ENCODE measurements around the gene ZBTB34.
"Not testable (repeated sequence)": the region's sequence is repeated elsewhere in the genome, so short reads cannot be mapped to it uniquely, and the experiment has no call there.

ZBTB34 gene

DNA sequence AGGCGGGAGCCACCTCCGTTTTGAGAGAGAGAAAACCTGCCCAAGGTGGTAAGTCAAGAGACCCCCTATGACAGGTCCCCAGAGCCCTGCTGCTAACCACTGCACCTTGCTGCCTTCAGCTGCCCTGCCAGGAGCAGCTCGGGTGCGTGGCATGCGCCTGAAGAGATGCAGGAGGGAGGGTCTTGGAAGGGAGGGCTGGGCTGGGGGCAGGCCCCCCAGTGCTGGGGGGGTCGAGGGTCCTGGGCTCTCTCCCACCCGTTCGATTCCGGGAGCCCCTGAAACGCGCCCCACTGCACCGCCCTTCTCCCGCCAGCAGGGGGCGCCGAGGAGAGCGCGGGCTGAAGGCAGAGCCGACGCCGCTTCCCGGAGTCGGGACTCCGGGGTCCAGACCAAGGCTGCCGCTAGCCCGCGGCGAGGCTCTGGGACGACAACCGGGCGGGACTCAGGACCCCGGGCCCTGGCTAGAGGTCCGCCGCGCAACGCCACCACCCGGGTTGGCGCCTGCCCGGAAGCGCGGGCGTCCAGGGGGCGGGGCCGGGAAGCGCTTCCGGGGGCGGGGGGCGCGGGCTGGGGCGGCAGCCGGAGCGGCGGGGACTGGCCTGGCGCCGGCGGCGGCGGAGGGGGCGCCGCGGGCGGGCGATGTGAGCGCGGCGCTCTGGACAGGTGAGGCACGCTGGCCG is at the start of gene ZBTB34:
TSS of gene ZBTB34 (plus strand) at position 563 of the 680 bp plus-strand sequence. CDS start 18,761 bp downstream, outside the sequence.
- H3K4me3 ChIP-seq (ENCODE audit: low read depth, low read length), result peak within 1 kb of the TSS; percentile 83
- no peak for DNase-seq (ENCODE audit: low read depth)

GRCh38 chr9:126813072-126813471 is 47.4 kb upstream of the ZBTB34 start:
- DNase-seq (ENCODE audit: low read depth), result no peak
- H3K4me3 ChIP-seq (ENCODE audit: low read depth, low read length), result no peak overlapping the region

DNA sequence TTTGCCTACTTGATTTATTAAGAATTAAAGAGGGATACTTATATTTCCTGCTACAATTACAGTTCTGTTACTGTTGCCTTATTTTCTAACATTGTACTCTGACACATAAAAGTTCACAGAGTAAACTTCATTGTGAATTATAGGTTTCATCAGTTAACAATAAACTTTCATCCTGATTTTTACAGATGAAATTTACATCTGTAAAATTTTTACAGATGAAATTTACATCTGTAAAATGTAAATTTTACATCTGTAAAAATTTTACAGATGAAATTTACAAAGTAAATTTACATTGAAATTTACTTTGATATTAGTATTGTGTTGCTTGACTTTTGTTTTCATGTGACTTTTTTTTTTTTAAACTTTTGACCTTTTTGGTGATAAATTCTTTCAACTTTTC is 46.3 kb upstream of the ZBTB34 start:
- DNase-seq (ENCODE audit: low read depth), result no peak
- no peak overlapping the region for H3K4me3 ChIP-seq (ENCODE audit: low read depth, low read length)

GRCh38 chr9:126817615-126818014 is 42.8 kb upstream of the ZBTB34 start:
- DNase-seq (ENCODE audit: low read depth); H3K4me3 ChIP-seq (ENCODE audit: low read depth, low read length): not testable (repeated sequence)

DNA sequence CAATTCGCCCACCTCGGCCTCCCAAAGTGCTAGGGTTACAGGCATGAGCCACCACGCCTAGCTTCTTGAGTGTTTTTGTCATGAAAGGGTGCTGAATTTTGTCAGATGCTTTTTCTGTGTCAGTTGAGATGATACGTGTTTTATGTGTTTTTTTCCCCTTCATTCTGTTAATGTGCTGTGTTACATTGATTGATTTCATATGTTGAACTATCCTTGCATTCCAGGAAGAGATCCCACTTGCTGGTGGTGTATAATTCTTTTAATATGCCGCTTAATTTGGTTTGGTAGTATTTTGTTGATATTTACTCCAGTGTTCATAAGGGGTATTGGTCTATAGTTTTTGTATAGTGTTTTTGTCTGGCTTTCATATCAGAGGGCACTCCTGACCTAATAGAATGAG is 42.0 kb upstream of the ZBTB34 start:
- no peak overlapping the region for H3K4me3 ChIP-seq (ENCODE audit: low read depth, low read length)
- DNase-seq (ENCODE audit: low read depth), result no peak

GRCh38 chr9:126819482-126819881 is 41.0 kb upstream of the ZBTB34 start:
- H3K4me3 ChIP-seq (ENCODE audit: low read depth, low read length), result no peak overlapping the region
- DNase-seq (ENCODE audit: low read depth), result no peak

DNA sequence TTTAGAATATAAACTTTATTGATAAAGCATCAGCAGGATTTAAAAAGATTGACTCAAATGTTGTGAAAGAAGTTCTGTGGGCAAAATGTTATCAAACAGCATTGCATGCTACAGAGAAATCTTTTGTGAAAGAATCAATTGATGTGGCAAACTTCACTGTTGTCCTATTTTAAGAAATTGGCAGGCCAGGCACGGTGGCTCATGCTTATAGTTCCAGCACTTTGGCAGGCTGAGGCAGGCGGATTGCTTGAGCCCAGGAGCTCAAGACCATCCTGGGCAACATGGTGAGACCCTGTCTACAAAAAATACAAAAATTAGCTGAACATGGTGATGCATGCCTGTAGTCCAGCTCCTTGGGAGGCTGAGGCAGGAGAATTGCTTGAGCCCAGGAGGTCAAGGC is 38.2 kb upstream of the ZBTB34 start:
- DNase-seq (ENCODE audit: low read depth), result no peak
- no peak overlapping the region for H3K4me3 ChIP-seq (ENCODE audit: low read depth, low read length)

DNA sequence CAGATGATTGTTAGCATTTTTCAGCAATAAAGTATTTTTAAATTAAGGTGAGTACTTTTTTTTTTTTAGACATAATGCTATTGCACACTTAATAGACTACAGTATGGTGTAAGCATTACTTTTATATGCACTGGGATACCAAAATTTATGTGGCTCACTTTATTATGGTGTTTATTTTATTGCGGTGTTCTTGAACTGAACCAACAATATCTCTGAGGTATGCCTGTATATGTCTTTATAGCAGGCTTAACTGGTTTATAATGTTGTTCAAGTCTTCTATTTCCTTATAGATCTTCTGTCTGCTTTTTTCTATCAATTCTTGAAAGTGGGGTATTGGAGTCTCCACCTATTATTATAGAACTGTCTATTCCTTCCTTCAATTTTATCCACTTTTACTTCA is 37.6 kb upstream of the ZBTB34 start:
- no peak for DNase-seq (ENCODE audit: low read depth)

DNA sequence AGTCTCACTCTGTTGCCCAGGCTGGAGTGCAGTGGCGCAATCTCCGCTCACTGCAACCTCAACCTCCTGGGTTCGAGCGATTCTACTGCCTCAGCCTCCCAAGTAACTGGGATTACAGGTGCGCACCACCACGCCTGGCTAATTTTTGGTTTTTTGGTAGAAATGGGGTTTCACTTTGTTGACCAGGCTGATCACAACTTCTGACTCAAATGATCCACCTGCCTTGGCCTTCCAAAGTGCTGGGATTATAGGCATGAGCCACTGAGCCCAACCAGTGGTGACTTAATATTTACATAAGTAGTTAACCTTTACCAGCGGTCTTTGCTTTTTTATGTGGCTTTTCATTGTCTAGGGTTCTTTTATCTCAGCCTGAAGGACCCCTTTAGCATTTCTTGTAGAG is 36.4 kb upstream of the ZBTB34 start:
- not testable (repeated sequence) for DNase-seq (ENCODE audit: low read depth); H3K4me3 ChIP-seq (ENCODE audit: low read depth, low read length)

More for the DNA sequence above, 37.6 kb upstream of the ZBTB34 start:
- no peak overlapping the region for H3K4me3 ChIP-seq (ENCODE audit: low read depth, low read length)

DNA sequence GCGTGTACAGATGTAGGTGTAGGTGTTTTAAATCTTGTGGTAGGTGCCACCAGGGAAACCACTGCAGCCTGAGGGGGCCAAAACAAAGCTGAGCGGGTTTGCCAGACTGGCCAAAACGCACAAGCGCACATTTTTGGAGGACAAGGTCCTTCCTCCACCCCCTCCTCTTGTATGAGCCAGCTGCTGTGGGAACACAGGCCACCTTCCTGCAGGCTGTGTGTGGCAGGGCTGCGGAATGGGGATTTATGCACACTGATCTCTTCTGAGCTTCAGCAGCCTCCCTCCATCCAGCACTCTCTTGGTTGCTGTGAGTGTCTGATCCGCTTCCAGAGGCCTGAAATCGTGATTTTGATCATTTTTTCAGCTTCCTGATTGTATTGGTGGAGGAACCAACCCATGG is 33.2 kb upstream of the ZBTB34 start:
- DNase-seq (ENCODE audit: low read depth), result no peak

DNA sequence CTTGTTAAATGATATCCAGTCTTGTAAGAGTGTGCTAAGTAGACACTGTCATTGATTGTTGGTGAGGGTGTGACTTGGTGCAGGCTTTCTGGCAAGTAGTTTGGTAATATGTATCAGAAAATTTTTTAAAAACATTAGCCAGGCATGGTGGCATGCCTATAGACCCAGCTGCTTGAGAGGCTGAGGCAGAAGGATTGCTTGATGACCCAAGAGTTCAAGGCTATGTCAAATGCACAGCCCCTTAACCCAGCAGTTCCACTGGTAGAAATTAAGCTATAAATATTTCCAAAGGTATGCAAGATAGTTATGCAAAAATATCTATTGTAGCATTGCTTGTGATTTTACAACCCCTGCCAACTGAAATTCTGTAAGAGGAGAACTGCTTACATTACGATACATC is 31.4 kb upstream of the ZBTB34 start:
- no peak overlapping the region for H3K4me3 ChIP-seq (ENCODE audit: low read depth, low read length)
- no peak for DNase-seq (ENCODE audit: low read depth)

More for the DNA sequence above, 33.2 kb upstream of the ZBTB34 start:
- H3K4me3 ChIP-seq (ENCODE audit: low read depth, low read length), result no peak overlapping the region

DNA sequence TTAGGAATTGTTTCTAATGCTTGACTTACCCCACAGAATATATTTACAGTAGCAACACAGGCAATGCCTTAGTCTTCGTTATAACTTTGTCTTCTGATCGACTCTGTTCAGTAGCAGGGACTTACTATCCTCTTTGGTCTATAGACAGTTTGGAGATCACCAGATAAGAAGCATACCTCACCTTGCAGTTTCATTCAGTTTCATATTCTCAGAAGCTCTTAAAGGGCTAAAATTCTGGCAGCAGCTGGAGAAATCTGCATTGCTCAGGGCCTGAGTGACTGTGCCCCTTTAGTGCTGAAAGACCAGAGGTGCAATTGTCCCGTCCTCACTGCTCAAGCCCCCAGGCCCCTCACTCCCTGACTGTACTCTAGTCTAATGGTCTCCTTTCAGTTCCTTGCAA is 29.6 kb upstream of the ZBTB34 start:
- DNase-seq (ENCODE audit: low read depth), result no peak
- H3K4me3 ChIP-seq (ENCODE audit: low read depth, low read length), result no peak overlapping the region

- no peak overlapping the region for H3K4me3 ChIP-seq (ENCODE audit: low read depth, low read length)
Observed at GRCh38 chr9:126832440-126832839, 28.0 kb upstream of the ZBTB34 start.

GRCh38 chr9:126833020-126833419 is 27.4 kb upstream of the ZBTB34 start:
- DNase-seq (ENCODE audit: low read depth), result no peak
- H3K4me3 ChIP-seq (ENCODE audit: low read depth, low read length), result no peak overlapping the region

More at GRCh38 chr9:126832440-126832839, 28.0 kb upstream of the ZBTB34 start:
- no peak for DNase-seq (ENCODE audit: low read depth)

DNA sequence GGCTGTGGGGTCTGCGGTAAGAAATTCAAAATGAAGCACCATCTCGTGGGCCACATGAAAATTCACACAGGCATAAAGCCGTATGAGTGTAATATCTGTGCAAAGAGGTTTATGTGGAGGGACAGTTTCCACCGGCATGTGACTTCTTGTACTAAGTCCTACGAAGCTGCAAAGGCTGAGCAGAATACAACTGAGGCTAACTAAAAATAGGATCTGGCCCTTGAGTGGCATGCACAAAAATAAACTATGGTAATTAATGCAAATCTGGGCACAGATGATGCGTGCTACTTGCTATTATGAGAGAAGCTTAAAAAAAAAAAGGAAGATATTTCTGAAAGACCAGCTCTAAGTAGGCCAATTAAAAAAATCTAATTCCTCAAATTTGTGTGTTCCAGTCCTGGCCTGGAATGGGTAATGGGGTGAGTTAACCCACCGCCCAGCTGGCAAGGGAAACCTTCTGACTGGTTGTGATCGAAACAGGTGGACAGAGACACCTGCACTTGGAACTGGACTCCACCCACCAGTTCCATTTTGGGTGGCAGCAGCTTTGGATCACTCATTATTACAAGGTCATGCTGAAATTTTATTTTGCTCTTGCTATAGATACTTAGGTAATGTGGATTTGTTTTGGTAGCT is 26.6 kb upstream of the ZBTB34 start:
- DNase-seq (ENCODE audit: low read depth), result no peak
- no peak overlapping the region for H3K4me3 ChIP-seq (ENCODE audit: low read depth, low read length)

DNA sequence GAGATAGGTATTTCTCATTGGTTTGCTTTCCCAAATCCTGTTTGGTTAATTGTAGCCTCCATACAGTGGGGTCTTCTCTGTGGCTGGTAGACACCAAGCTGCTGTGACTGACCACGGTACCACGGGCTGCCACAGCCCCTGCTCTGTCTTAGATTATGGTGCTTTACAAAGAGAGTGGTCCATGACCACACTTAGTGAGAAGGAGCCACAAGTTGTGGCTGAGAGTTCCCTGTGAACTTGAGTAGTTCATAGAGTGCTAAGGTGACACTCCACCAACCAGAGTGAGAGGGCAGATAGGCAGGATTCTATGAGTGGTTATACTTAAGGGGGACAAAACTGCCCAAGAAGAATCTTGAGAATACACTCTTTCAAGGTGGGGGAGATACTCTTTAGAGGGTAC is 25.8 kb upstream of the ZBTB34 start:
- no peak overlapping the region for H3K4me3 ChIP-seq (ENCODE audit: low read depth, low read length)
- DNase-seq (ENCODE audit: low read depth), result no peak

DNA sequence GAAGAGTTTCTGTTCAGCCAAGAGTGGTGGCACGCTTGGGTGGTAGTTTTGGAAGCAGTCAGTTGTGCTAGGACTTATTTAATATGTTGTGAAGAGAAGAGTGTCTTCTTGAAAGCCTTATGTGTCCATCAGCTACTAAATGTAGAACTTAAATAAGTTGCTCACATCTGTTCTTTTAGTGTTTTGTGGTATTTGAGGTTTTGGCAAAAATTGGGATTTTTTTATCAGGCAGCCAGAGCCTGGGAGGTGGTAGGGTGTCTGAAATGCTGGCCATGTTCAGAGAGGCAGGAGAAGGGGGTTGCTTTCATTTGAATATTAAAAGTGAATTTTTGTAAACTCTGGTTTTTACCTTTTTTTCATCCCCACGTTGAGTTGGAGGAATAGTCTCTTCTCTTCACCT is 24.2 kb upstream of the ZBTB34 start:
- DNase-seq (ENCODE audit: low read depth), result no peak
- H3K4me3 ChIP-seq (ENCODE audit: low read depth, low read length), result no peak overlapping the region

GRCh38 chr9:126838055-126838811 is 22.2 kb upstream of the ZBTB34 start:
- no peak overlapping the region for H3K4me3 ChIP-seq (ENCODE audit: low read depth, low read length)
- no peak for DNase-seq (ENCODE audit: low read depth)

DNA sequence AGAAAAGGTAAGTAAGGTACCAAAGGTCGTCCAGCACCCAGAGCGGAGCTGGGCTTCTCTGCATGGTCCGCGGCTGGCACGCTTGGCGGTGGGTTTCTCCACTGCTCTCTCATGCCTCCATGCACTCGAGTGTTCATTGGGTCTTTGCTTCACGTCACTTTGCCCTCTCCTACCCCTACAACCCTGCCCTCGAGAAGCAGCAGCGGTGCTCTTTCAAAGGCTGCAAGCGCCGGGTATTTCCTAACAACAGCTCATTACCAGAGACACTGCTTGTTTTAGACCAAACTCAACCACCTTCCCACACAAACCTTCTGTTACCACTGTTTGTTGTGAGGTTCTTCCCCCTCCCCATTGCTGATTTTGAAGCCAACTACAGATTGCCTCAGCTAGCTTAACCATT is 21.5 kb upstream of the ZBTB34 start:
- no peak for DNase-seq (ENCODE audit: low read depth)
- H3K4me3 ChIP-seq (ENCODE audit: low read depth, low read length), result no peak overlapping the region

DNA sequence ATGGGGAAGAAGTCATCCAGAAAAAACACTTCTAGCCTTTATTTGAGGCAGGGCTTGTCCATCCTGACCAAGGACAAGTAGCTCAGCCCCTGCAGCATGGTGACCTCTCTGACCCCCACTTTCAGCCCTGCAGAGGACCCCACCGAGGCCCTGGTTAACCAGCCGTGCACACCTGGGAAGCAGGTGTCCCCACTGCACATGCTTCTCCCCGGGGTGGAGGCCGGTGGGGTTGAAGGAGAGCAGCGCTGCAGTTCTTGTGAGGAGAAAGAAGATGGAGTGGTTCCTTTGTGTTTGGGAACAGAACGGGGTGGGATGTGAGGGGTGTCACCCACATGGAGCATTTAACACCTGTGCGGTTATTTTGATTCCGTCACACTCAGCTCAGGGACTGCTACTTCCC is 21.1 kb upstream of the ZBTB34 start:
- no peak overlapping the region for H3K4me3 ChIP-seq (ENCODE audit: low read depth, low read length)
- no peak for DNase-seq (ENCODE audit: low read depth)

Data from skeletal muscle cell (primary cell).